Measurements from ENCODE around the gene HARS2. TPM values are rescaled to one million over a fixed set of nuclear protein-coding genes. Genes with fewer than 3 reads are reported as not detected.
"Not testable (repeated sequence)": the region's sequence is repeated elsewhere in the genome, so short reads cannot be mapped to it uniquely, and the experiment has no call there.

HARS2 gene
- 51.8 and 53.0 TPM in 2 replicates for total RNA-seq (2014; rRNA removed; shearing (Covaris generic))

GRCh38 chr5:140690941-140691924 is at the start of gene HARS2, which contains the start of gene HARS1:
HARS2 (plus strand) TSS chr5:140691455; CDS start chr5:140691649, 194 bp downstream.
HARS1 (minus strand) TSS chr5:140691370; CDS start chr5:140691304, 66 bp downstream.
- H3K9me3 ChIP-seq (replicated peaks), result no peaks in the 10 kb centered on the region
- peak; percentile 97 to 98 for DNase-seq (ENCODE audit: low read depth in 1 of 2, low spot score in 2 of 2)
- H3K4me3 ChIP-seq, result peak within 1 kb of the TSS; percentile 59
- H3K36me3 ChIP-seq, result peaks cover 69% of the 10 kb centered on the region
- peaks cover 15% of the 10 kb centered on the region for H3K4me1 ChIP-seq (replicated peaks)
- H3K27ac ChIP-seq, result peak within 1 kb of the TSS; percentile 54
- H3K27me3 ChIP-seq (replicated peaks), result no peaks in the 10 kb centered on the region

GRCh38 chr5:140641716-140642115 is 49.5 kb upstream of the HARS2 start:
- H3K27ac ChIP-seq, result no peak overlapping the region
- peaks cover 20% of the 10 kb centered on the region for H3K4me1 ChIP-seq (replicated peaks)
- no peak for DNase-seq (ENCODE audit: low read depth in 1 of 2, low spot score in 2 of 2)
- peaks cover 55% of the 10 kb centered on the region for H3K36me3 ChIP-seq
- no peaks in the 10 kb centered on the region for H3K9me3 ChIP-seq (replicated peaks)
- no peaks in the 10 kb centered on the region for H3K27me3 ChIP-seq (replicated peaks)
- no peak overlapping the region for H3K4me3 ChIP-seq

- peaks cover 21% of the 10 kb centered on the region for H3K4me1 ChIP-seq (replicated peaks)
- no peak overlapping the region for H3K4me3 ChIP-seq
- no peaks in the 10 kb centered on the region for H3K27me3 ChIP-seq (replicated peaks)
- DNase-seq (ENCODE audit: low read depth in 1 of 2, low spot score in 2 of 2), result no peak
- H3K9me3 ChIP-seq (replicated peaks), result no peaks in the 10 kb centered on the region
- H3K36me3 ChIP-seq, result peaks cover 62% of the 10 kb centered on the region
- H3K27ac ChIP-seq, result no peak overlapping the region
These were observed 48.5 kb upstream of the HARS2 start for GRCh38 chr5:140642718-140643117.

- Histone ChIP-seq H3K4me1 (replicated peaks) (peaks cover 12% of the 10 kb centered on the region), H3K36me3 (peaks cover 81% of the 10 kb centered on the region), H3K4me3 (peak overlapping the region; percentile 63), H3K27me3 (replicated peaks) (no peaks in the 10 kb centered on the region), H3K9me3 (replicated peaks) (no peaks in the 10 kb centered on the region), H3K27ac (0 out of 2 replicates have a peak overlapping the region, but pooled peaks have one; percentile 0)
- no peak for DNase-seq (ENCODE audit: low read depth in 1 of 2, low spot score in 2 of 2)
These were observed 44.2 kb upstream of the HARS2 start for GRCh38 chr5:140647042-140647419.

- Histone ChIP-seq H3K4me3 (no peak overlapping the region), H3K27ac (no peak overlapping the region), H3K9me3 (replicated peaks) (no peaks in the 10 kb centered on the region), H3K36me3 (peaks cover 92% of the 10 kb centered on the region), H3K4me1 (replicated peaks) (peaks cover 5% of the 10 kb centered on the region), H3K27me3 (replicated peaks) (no peaks in the 10 kb centered on the region)
- DNase-seq (ENCODE audit: low read depth in 1 of 2, low spot score in 2 of 2), result no peak
These were observed 32.4 kb upstream of the HARS2 start for GRCh38 chr5:140658870-140659269.

GRCh38 chr5:140660371-140660770 is 30.9 kb upstream of the HARS2 start:
- DNase-seq (ENCODE audit: low read depth in 1 of 2, low spot score in 2 of 2), result not testable (repeated sequence)
- H3K36me3 ChIP-seq, result peaks cover 82% of the 10 kb centered on the region

GRCh38 chr5:140664030-140664358 is 27.3 kb upstream of the HARS2 start:
- Histone ChIP-seq H3K27me3 (replicated peaks) (no peaks in the 10 kb centered on the region), H3K36me3 (peaks cover 82% of the 10 kb centered on the region), H3K4me1 (replicated peaks) (peaks cover 13% of the 10 kb centered on the region), H3K9me3 (replicated peaks) (no peaks in the 10 kb centered on the region), H3K4me3 (peak overlapping the region; percentile 60), H3K27ac (peak overlapping the region; percentile 51)
- no peak for DNase-seq (ENCODE audit: low read depth in 1 of 2, low spot score in 2 of 2)

More at GRCh38 chr5:140660371-140660770, 30.9 kb upstream of the HARS2 start:
- H3K27me3 ChIP-seq (replicated peaks); H3K4me3 ChIP-seq; H3K27ac ChIP-seq; H3K4me1 ChIP-seq (replicated peaks); H3K9me3 ChIP-seq (replicated peaks): not testable (repeated sequence)

GRCh38 chr5:140664359-140665119 is 26.7 kb upstream of the HARS2 start, which contains the start of gene WDR55:
WDR55 (plus strand) TSS chr5:140664904; CDS start chr5:140664913, 9 bp downstream.
- Histone ChIP-seq H3K36me3 (peaks cover 82% of the 10 kb centered on the region), H3K4me3 (peak within 1 kb of the TSS; percentile 60), H3K27me3 (replicated peaks) (no peaks in the 10 kb centered on the region), H3K9me3 (replicated peaks) (no peaks in the 10 kb centered on the region), H3K4me1 (replicated peaks) (peaks cover 13% of the 10 kb centered on the region), H3K27ac (peak within 1 kb of the TSS; percentile 51)
- DNase-seq (ENCODE audit: low read depth in 1 of 2, low spot score in 2 of 2), result peak; percentile 98 to 99

- not testable (repeated sequence) for H3K4me1 ChIP-seq (replicated peaks); DNase-seq (ENCODE audit: low read depth in 1 of 2, low spot score in 2 of 2); H3K27me3 ChIP-seq (replicated peaks); H3K9me3 ChIP-seq (replicated peaks); H3K27ac ChIP-seq; H3K4me3 ChIP-seq
- peaks cover 98% of the 10 kb centered on the region for H3K36me3 ChIP-seq
These were observed 20.2 kb upstream of the HARS2 start for GRCh38 chr5:140671035-140671434.

GRCh38 chr5:140671472-140672125 is 19.7 kb upstream of the HARS2 start:
- H3K27me3 ChIP-seq (replicated peaks), result no peaks in the 10 kb centered on the region
- H3K9me3 ChIP-seq (replicated peaks), result no peaks in the 10 kb centered on the region
- no peak overlapping the region for H3K27ac ChIP-seq
- no peak for DNase-seq (ENCODE audit: low read depth in 1 of 2, low spot score in 2 of 2)
- H3K4me3 ChIP-seq, result no peak overlapping the region
- no peaks in the 10 kb centered on the region for H3K4me1 ChIP-seq (replicated peaks)
- peaks cover 98% of the 10 kb centered on the region for H3K36me3 ChIP-seq

GRCh38 chr5:140672455-140673186 is 18.6 kb upstream of the HARS2 start:
- Histone ChIP-seq H3K9me3 (replicated peaks) (no peaks in the 10 kb centered on the region), H3K4me3 (no peak overlapping the region), H3K4me1 (replicated peaks) (no peaks in the 10 kb centered on the region), H3K27me3 (replicated peaks) (no peaks in the 10 kb centered on the region), H3K36me3 (peaks cover 98% of the 10 kb centered on the region), H3K27ac (no peak overlapping the region)
- DNase-seq (ENCODE audit: low read depth in 1 of 2, low spot score in 2 of 2), result no peak

- Histone ChIP-seq H3K27me3 (replicated peaks) (no peaks in the 10 kb centered on the region), H3K4me3 (no peak within 1 kb of the TSS), H3K27ac (no peak within 1 kb of the TSS), H3K4me1 (replicated peaks) (no peaks in the 10 kb centered on the region), H3K36me3 (peaks cover 98% of the 10 kb centered on the region), H3K9me3 (replicated peaks) (no peaks in the 10 kb centered on the region)
- peak in 1 of 2 experiments; percentile 51 for DNase-seq (ENCODE audit: low read depth in 1 of 2, low spot score in 2 of 2)
These were observed 17.9 kb upstream of the HARS2 start, which contains the start of gene DND1 for GRCh38 chr5:140673187-140673976. DND1 (minus strand) TSS chr5:140673576; CDS start chr5:140673542, 34 bp downstream.

All from SJSA1 (cell line).